Gastrocnemius medialis (tissue), 4 donors: ENCODE measurements around the gene THAP7.

ENCODE experiments used
- CTCF ChIP-seq, 5 experiments: fragments of 450-650 bp in 3 of 5; fragments of 200-600 bp in 2 of 5; sonication (generic) in 2 of 5; IDR thresholded peaks in 4 of 5; conservative IDR thresholded peaks in 1 of 5; 1 replicate in 4 of 5; 2 replicates in 1 of 5; pipeline ENCODE4 v1.5.1; 2016 to 2019; ENCODE audit warnings: antibody characterized with exemption in 5 of 5, mild to moderate bottlenecking in 3 of 5, moderate library complexity in 3 of 5
- POLR2A ChIP-seq, 2 donors: fragments of 450-650 bp; IDR thresholded peaks; one replicate each; pipeline ENCODE4 v1.6.1; 2017; ENCODE audit warnings: antibody characterized with exemption in 2 of 2, mild to moderate bottlenecking in 2 of 2, moderate library complexity in 2 of 2

- no peak for TF ChIP-seq CTCF (IDR thresholded peaks at IDR 0.05 in 4 of 5, conservative IDR thresholded peaks at IDR 0.05 in 1 of 5)
- TF ChIP-seq POLR2A (IDR thresholded peaks at IDR 0.05): no peak
Measured at GRCh38 chr22:20960609-20961008, 41.3 kb downstream of the THAP7 start.
